Fibroblast of skin of left biceps (primary cell): ENCODE results near the gene MARK2.

Source experiments
- DNase-seq, 2 experiments: peaks; one replicate each; pipeline ENCODE4 v3.0.0-alpha.2; 2013; ENCODE audit warnings: low read depth in 2 of 2

Gene MARK2

GRCh38 chr11:63922673-63923192 lies 83.8 kb downstream of the MARK2 start:
- no peak for DNase-seq

- no peak for DNase-seq
Measured at GRCh38 chr11:63923319-63923718, 84.4 kb downstream of the MARK2 start.

- no peak for DNase-seq
Measured at GRCh38 chr11:63929616-63930015, 90.7 kb downstream of the MARK2 start.

- DNase-seq, result no peak
Measured at GRCh38 chr11:63931045-63931444, 92.1 kb downstream of the MARK2 start.

GRCh38 chr11:63931876-63932275 lies 93.0 kb downstream of the MARK2 start:
- DNase-seq, result no peak

- no peak for DNase-seq
Measured at GRCh38 chr11:63933459-63933858, 94.5 kb downstream of the MARK2 start.

- DNase-seq, result no peak
Measured at GRCh38 chr11:63937713-63938478, 99.0 kb downstream of the MARK2 start.

- peak; percentile 84 to 85 for DNase-seq
Measured at GRCh38 chr11:63938479-63939396, 99.8 kb downstream of the MARK2 start, which contains the start of gene NAA40. NAA40 (plus strand) TSS chr11:63939002; CDS start chr11:63939097, 95 bp downstream.

- no peak for DNase-seq
Measured at GRCh38 chr11:63939397-63939891, 100.5 kb downstream of the MARK2 start.

GRCh38 chr11:63940786-63941185 lies 101.9 kb downstream of the MARK2 start:
- no peak for DNase-seq

GRCh38 chr11:63941901-63942300 lies 103.0 kb downstream of the MARK2 start:
- DNase-seq, result no peak

GRCh38 chr11:63942803-63943202 lies 103.9 kb downstream of the MARK2 start:
- no peak for DNase-seq

- no peak for DNase-seq
Measured at GRCh38 chr11:63944987-63945386, 106.1 kb downstream of the MARK2 start.

- peak; percentile 20 to 28 for DNase-seq
Measured at GRCh38 chr11:63945477-63946163, 106.7 kb downstream of the MARK2 start.

GRCh38 chr11:63951779-63952536 lies 113.0 kb downstream of the MARK2 start:
- DNase-seq, result no peak

- DNase-seq, result no peak
Measured at GRCh38 chr11:63952570-63952969, 113.7 kb downstream of the MARK2 start.

- DNase-seq, result no peak
Measured at GRCh38 chr11:63958008-63958407, 119.1 kb downstream of the MARK2 start.
